HG03097 (cell line): ENCODE data around the gene GOLGA7B.

Source experiments
- ATAC-seq: cut with Tn5 transposase; IDR thresholded peaks from one replicate; pipeline ENCODE4 v1.9.1; 2021; ENCODE audit not compliant: unreplicated experiment, low FRiP score

Gene GOLGA7B

GRCh38 chr10:97891497-97892167 is 42.0 kb downstream of the GOLGA7B start:
- ATAC-seq = no peak

GRCh38 chr10:97892506-97892905 is 42.9 kb downstream of the GOLGA7B start:
- ATAC-seq = no peak

- ATAC-seq = no peak
These were observed 43.3 kb downstream of the GOLGA7B start for GRCh38 chr10:97892939-97893338.

- ATAC-seq = no peak
These were observed 44.4 kb downstream of the GOLGA7B start for GRCh38 chr10:97894092-97894491.

- ATAC-seq = no peak
These were observed 45.4 kb downstream of the GOLGA7B start for GRCh38 chr10:97895084-97895483.

- no peak for ATAC-seq
These were observed 46.3 kb downstream of the GOLGA7B start for GRCh38 chr10:97895915-97896314.

- no peak for ATAC-seq
These were observed 47.2 kb downstream of the GOLGA7B start for GRCh38 chr10:97896756-97897358.

GRCh38 chr10:97898429-97898828 is 48.8 kb downstream of the GOLGA7B start:
- ATAC-seq = no peak

- ATAC-seq = no peak
These were observed 51.7 kb downstream of the GOLGA7B start for GRCh38 chr10:97901381-97901780.

GRCh38 chr10:97903128-97904017 is 53.7 kb downstream of the GOLGA7B start:
- no peak for ATAC-seq

- no peak for ATAC-seq
These were observed 54.4 kb downstream of the GOLGA7B start for GRCh38 chr10:97904018-97904381.

GRCh38 chr10:97904576-97904975 is 54.9 kb downstream of the GOLGA7B start:
- no peak for ATAC-seq

GRCh38 chr10:97905276-97905675 is 55.6 kb downstream of the GOLGA7B start:
- no peak for ATAC-seq

GRCh38 chr10:97907211-97907610 is 57.6 kb downstream of the GOLGA7B start:
- ATAC-seq = no peak

GRCh38 chr10:97907830-97908229 is 58.2 kb downstream of the GOLGA7B start:
- ATAC-seq = no peak

GRCh38 chr10:97910661-97911060 is 61.0 kb downstream of the GOLGA7B start:
- ATAC-seq = no peak

GRCh38 chr10:97911217-97911616 is 61.6 kb downstream of the GOLGA7B start:
- no peak for ATAC-seq

- no peak for ATAC-seq
These were observed 63.5 kb downstream of the GOLGA7B start for GRCh38 chr10:97913193-97913592.

GRCh38 chr10:97913614-97914013 is 64.0 kb downstream of the GOLGA7B start:
- no peak for ATAC-seq

- no peak for ATAC-seq
These were observed 64.7 kb downstream of the GOLGA7B start for GRCh38 chr10:97914171-97914836.

- ATAC-seq = no peak
These were observed 65.2 kb downstream of the GOLGA7B start for GRCh38 chr10:97914837-97915211.
